ENCODE measurements around the gene ANKRD55.

GRCh38 chr5:56099346-56099745 is 133.8 kb downstream of the ANKRD55 start:
- TF ChIP-seq CTCF (IDR thresholded peaks at IDR 0.05) = no peak
- TF ChIP-seq POLR2A (IDR thresholded peaks at IDR 0.05) = no peak

Data from tibial nerve (tissue), 3 donors.